WTC11 (cell line): Measurements from ENCODE around the gene GARNL3.

Experiments used
- CTCF ChIP-seq: fragments of 200-600 bp; IDR thresholded peaks from 2 replicates; pipeline ENCODE4 v1.8.0; 2022; ENCODE audit warnings: antibody characterized with exemption
- ELF4 ChIP-seq: sonication (generic); formaldehyde crosslinking; IDR thresholded peaks from 2 replicates; pipeline ENCODE4 v1.8.1; 2022; ENCODE audit warnings: low read depth, mild to moderate bottlenecking, moderate library complexity, missing genetic modification reagents
- TF ChIP-seq, protein P1 (sequence below): sonication (generic); formaldehyde crosslinking; IDR thresholded peaks from 2 replicates; pipeline ENCODE4 v1.8.1; 2022; ENCODE audit warnings: missing genetic modification reagents, borderline replicate concordance

DNA sequence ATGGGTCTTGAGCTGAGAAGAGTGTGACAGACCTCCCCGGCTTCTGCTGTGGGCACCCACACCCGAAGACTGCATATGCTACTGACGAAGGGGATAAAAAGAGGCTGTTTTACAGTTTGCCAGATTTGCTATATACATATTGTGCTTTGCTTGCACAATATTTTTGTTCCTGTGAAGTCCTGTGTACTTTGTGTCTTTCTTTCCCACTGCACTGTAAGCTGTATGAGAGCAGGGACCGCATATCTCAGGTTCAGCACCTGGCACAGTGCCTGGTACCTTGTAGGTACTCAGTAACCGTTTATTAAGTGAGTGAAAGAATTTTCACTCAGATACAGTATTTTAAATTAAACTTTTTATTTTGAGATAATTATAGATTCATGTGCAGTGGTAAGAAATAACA lies 8.2 kb upstream of the GARNL3 start:
- TF ChIP-seq ELF4 (CRISPR knock-in tag) (no peak), CTCF (no peak)
- TF ChIP-seq, protein P1, sequence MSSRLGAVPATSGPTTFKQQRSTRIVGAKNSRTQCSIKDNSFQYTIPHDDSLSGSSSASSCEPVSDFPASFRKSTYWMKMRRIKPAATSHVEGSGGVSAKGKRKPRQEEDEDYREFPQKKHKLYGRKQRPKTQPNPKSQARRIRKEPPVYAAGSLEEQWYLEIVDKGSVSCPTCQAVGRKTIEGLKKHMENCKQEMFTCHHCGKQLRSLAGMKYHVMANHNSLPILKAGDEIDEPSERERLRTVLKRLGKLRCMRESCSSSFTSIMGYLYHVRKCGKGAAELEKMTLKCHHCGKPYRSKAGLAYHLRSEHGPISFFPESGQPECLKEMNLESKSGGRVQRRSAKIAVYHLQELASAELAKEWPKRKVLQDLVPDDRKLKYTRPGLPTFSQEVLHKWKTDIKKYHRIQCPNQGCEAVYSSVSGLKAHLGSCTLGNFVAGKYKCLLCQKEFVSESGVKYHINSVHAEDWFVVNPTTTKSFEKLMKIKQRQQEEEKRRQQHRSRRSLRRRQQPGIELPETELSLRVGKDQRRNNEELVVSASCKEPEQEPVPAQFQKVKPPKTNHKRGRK (CRISPR knock-in tag) = no peak
